ENCODE measurements around the gene ZC3H18.

GRCh38 chr16:88526008-88526905 lies 43.9 kb upstream of the ZC3H18 start:
- no peak for TF ChIP-seq BACH2 (CRISPR knock-in tag; IDR thresholded peaks at IDR 0.05; ENCODE audit: borderline replicate concordance)
- TF ChIP-seq ISL1 (CRISPR knock-in tag; IDR thresholded peaks at IDR 0.05): no peak
- no peak for TF ChIP-seq PATZ1 (CRISPR knock-in tag; IDR thresholded peaks at IDR 0.05; ENCODE audit: borderline replicate concordance)
- TF ChIP-seq PPARA (CRISPR knock-in tag; IDR thresholded peaks at IDR 0.05; ENCODE audit: borderline replicate concordance): no peak
- no peak for TF ChIP-seq CSDC2 (CRISPR knock-in tag; IDR thresholded peaks at IDR 0.05)
- no peak for TF ChIP-seq ESRRG (CRISPR knock-in tag; IDR thresholded peaks at IDR 0.05)
- no peak for TF ChIP-seq ZC3H10 (CRISPR knock-in tag; IDR thresholded peaks at IDR 0.05)
- TF ChIP-seq GLIS3 (CRISPR knock-in tag; IDR thresholded peaks at IDR 0.05): no peak
- TF ChIP-seq, protein P1, sequence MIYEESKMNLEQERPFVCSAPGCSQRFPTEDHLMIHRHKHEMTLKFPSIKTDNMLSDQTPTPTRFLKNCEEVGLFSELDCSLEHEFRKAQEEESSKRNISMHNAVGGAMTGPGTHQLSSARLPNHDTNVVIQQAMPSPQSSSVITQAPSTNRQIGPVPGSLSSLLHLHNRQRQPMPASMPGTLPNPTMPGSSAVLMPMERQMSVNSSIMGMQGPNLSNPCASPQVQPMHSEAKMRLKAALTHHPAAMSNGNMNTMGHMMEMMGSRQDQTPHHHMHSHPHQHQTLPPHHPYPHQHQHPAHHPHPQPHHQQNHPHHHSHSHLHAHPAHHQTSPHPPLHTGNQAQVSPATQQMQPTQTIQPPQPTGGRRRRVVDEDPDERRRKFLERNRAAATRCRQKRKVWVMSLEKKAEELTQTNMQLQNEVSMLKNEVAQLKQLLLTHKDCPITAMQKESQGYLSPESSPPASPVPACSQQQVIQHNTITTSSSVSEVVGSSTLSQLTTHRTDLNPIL (CRISPR knock-in tag; IDR thresholded peaks at IDR 0.05; ENCODE audit: low read depth): no peak
- no peak for TF ChIP-seq TOX (CRISPR knock-in tag; IDR thresholded peaks at IDR 0.05; ENCODE audit: borderline replicate concordance)
- TF ChIP-seq SNAI2 (CRISPR knock-in tag; IDR thresholded peaks at IDR 0.05): no peak

Measured in SK-N-SH treated with all-trans-retinoic acid at 6 μM for 48 hours (cell line).